Measurements from ENCODE around the gene RBBP6.
"Not testable (repeated sequence)": the region's sequence is repeated elsewhere in the genome, so short reads cannot be mapped to it uniquely, and the experiment has no call there.

The RBBP6 gene

GRCh38 chr16:24571096-24571495 lies 31.7 kb downstream of the RBBP6 start:
- no peak for DNase-seq

- no peak for DNase-seq
Measured at GRCh38 chr16:24572069-24572468, 32.7 kb downstream of the RBBP6 start.

GRCh38 chr16:24573141-24573540 lies 33.8 kb downstream of the RBBP6 start:
- no peak for DNase-seq

GRCh38 chr16:24574515-24575485 lies 35.4 kb downstream of the RBBP6 start:
- not testable (repeated sequence) for DNase-seq

GRCh38 chr16:24575791-24576190 lies 36.4 kb downstream of the RBBP6 start:
- DNase-seq: not testable (repeated sequence)

- DNase-seq: no peak
Measured at GRCh38 chr16:24577167-24577566, 37.8 kb downstream of the RBBP6 start.

GRCh38 chr16:24580665-24581064 lies 41.3 kb downstream of the RBBP6 start:
- DNase-seq: no peak

GRCh38 chr16:24583494-24583893 lies 44.1 kb downstream of the RBBP6 start:
- DNase-seq: no peak

- no peak for DNase-seq
Measured at GRCh38 chr16:24589997-24590396, 50.6 kb downstream of the RBBP6 start.

GRCh38 chr16:24598777-24599437 lies 59.5 kb downstream of the RBBP6 start:
- DNase-seq: no peak

GRCh38 chr16:24609417-24609739 lies 70.0 kb downstream of the RBBP6 start:
- DNase-seq: no peak

GRCh38 chr16:24609740-24610415 lies 70.5 kb downstream of the RBBP6 start:
- no peak for DNase-seq

- no peak for DNase-seq
Measured at GRCh38 chr16:24610416-24610755, 71.0 kb downstream of the RBBP6 start.

- no peak for DNase-seq
Measured at GRCh38 chr16:24611310-24611709, 71.9 kb downstream of the RBBP6 start.

GRCh38 chr16:24612656-24613055 lies 73.3 kb downstream of the RBBP6 start:
- no peak for DNase-seq

GRCh38 chr16:24613267-24613666 lies 73.9 kb downstream of the RBBP6 start:
- DNase-seq: not testable (repeated sequence)

- no peak for DNase-seq
Measured at GRCh38 chr16:24617502-24617901, 78.1 kb downstream of the RBBP6 start.

Data from SIG-M5 (cell line).